T47D (cell line): ENCODE measurements around the gene NXT1.
"Not testable (repeated sequence)": the region's sequence is repeated elsewhere in the genome, so short reads cannot be mapped to it uniquely, and the experiment has no call there.

Experiments used
- DNase-seq, 2 experiments: peaks; one replicate each; pipeline versions ENCODE4 v3.0.0 to v3.0.0-alpha.2; 2011 to 2012; ENCODE audit warnings: low read depth in 1 of 2, low spot score in 1 of 2
- JUND ChIP-seq: IDR thresholded peaks from 2 replicates; pipeline ENCODE4 v1.6.1; 2012; ENCODE audit warnings: low read depth
- in situ Hi-C: cut with HindIII; loops from 2 replicates; pipeline ENCODE4 v1.10.0; 2016; ENCODE audit warnings: low sequenced_read_pairs, low pct_unique_long_range_greater_than_20kb

NXT1 gene

DNA sequence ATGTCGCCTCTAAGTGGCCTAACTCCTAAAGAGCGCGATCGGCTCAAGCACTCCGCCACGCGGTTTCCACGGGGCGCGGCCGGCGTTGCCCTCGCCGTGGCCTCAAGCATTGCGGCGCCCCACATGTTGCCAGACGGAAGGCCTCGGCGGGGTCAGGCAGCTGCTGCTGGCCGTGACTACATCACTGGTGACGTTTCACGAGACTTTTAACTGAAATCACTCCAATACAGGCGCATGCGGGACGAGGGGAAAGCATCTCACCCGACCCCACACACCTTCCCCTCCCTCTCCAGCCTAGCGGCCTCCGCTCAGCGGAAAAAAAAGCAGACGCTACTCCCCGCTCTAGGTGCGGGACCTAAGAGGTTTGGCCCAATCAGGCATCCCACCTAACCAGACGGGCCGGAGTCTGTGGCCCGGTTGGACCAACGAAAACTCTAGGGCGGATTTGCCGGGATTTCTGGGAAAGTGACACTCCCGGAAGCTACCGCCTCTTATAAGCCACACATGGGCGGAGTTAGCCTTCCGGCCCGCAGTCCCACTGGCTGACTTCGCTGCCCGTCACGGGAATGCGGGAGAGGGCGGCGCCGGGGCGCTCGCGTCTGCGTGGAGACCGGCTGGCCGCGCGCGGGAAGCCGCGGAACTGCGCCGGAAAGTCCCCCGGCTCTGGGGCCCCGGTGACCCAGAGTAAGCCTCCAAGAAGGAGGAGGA is at the start of gene NXT1:
Gene NXT1, plus strand, starts transcription at position 596 of the 708 bp plus-strand sequence. CDS start 3,251 bp downstream, outside the sequence.
- no peak for TF ChIP-seq JUND
- in situ Hi-C loops: no loop called here
- DNase-seq: peak; percentile 82 to 99

DNA sequence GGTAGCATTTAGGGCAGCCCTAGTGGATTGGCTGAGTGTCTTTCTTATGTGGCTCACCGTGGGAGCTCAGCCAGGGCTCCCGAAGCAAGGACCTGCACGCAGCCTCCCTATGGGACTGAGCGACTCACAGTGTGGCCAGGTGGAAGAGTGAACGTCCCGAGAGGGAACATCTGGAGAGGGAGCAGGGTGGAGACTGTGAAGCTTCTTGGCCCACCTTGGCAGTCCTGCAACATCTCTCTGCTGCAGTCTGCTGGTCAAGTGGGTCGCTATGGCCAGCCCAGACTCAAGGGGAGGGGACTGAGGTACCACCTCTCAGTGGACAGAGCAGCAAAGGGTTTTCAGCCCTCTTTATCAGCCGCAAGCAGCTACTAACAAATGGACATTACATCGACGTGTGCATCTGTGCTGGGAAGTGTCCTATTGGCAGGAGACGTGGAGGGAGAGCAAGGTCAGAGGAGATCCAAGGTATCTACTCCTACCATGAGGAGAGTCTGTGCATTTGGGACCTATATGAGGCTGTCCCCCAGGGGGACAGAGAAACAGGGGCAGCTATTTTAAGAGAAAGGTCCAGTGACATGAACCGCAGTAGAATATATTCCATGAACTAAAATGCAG is 49.0 kb upstream of the NXT1 start:
- TF ChIP-seq JUND: no peak
- DNase-seq: no peak
- in situ Hi-C loops: no loop called here

- no peak for TF ChIP-seq JUND
- DNase-seq: no peak
- in situ Hi-C loops: no loop called here
These were observed 48.2 kb upstream of the NXT1 start for GRCh38 chr20:23302386-23302785.

DNA sequence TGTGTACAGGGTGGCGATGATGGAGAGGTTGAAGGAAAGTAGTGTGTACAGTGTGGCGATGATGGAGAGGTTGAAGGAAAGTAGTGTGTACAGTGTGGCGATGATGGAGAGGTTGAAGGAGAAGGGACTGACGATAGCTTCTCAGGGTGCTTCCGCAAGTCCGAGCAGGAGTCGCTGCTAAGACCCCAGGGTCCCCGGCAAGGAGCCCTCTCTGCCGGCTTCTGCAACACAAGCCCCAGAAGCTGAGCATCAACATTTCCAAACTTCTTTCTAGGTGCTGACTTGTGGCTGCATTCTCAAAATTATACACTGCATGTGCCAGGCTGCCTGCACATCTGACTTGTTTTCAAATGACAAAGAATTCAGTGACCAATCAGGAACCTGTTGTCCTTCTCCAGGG is 47.8 kb upstream of the NXT1 start:
- DNase-seq: no peak
- no peak for TF ChIP-seq JUND
- in situ Hi-C loops: no loop called here

- DNase-seq: no peak
- TF ChIP-seq JUND: no peak
- in situ Hi-C loops: no loop called here
These were observed 47.1 kb upstream of the NXT1 start for GRCh38 chr20:23303325-23304102.

DNA sequence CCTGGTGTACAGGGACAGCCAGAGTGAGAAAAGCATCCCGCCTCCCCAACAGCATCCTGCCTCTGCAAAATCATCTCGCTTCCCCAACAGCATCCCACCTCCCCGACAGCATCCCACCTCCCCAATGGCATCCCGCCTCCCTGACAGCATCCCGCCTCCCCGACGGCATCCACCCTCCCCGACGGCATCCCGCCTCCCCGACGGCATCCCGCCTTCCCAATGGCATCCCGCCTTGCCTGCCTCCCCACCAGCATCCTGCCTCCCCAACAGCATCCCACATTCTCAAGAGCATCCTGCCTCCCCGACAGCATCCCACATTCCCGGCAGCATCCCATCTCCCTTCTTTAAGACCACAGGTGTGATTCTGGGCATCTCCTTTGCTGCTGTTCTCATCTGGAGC is 46.0 kb upstream of the NXT1 start:
- no peak for TF ChIP-seq JUND
- DNase-seq: no peak
- in situ Hi-C loops: no loop called here

GRCh38 chr20:23305098-23305497 is 45.5 kb upstream of the NXT1 start:
- in situ Hi-C loops: no loop called here
- TF ChIP-seq JUND: no peak
- no peak for DNase-seq

GRCh38 chr20:23307393-23307792 is 43.2 kb upstream of the NXT1 start:
- in situ Hi-C loops, DNase-seq: not testable (repeated sequence)

GRCh38 chr20:23308024-23308423 is 42.6 kb upstream of the NXT1 start:
- in situ Hi-C loops: no loop called here
- TF ChIP-seq JUND: no peak

GRCh38 chr20:23308908-23309307 is 41.7 kb upstream of the NXT1 start:
- TF ChIP-seq JUND: no peak
- in situ Hi-C loops: no loop called here
- no peak for DNase-seq

More at GRCh38 chr20:23308024-23308423, 42.6 kb upstream of the NXT1 start:
- DNase-seq: no peak

GRCh38 chr20:23309781-23310180 is 40.8 kb upstream of the NXT1 start:
- no peak for DNase-seq
- in situ Hi-C loops: no loop called here
- no peak for TF ChIP-seq JUND

DNA sequence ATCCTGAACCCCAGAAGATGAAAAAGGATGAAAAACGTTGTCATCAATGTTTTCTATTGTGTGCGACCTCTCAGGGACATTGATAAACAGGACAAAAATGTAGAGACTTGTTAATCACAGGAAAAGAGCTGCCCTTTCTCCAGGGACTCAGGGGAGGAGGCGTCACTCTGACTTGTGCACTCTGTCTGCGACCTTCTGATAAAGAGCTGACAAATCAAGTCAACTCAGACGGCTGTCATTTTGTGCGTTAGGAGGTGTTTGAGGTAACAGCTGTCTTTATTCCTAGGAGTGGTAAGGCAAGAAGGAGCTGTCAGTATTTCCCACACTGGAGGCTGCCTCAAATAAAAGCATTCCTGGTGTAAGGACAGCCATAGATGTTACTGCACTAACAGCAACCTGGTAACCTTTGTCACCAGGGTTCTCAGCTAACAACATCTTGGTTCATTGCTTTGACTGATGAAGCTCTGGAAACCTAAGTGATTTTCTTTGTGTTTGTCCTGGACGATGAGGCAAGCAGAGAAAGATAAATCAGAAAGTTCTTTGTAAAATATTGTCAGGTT is 38.6 kb upstream of the NXT1 start:
- DNase-seq: no peak
- in situ Hi-C loops: no loop called here
- TF ChIP-seq JUND: no peak

- in situ Hi-C loops: no loop called here
These were observed 37.3 kb upstream of the NXT1 start for GRCh38 chr20:23313271-23313670.

More at GRCh38 chr20:23313271-23313670, 37.3 kb upstream of the NXT1 start:
- no peak for DNase-seq
- no peak for TF ChIP-seq JUND
